ENCODE data around the gene SLC6A1. TPM values are rescaled to one million over a fixed set of nuclear protein-coding genes. Genes with fewer than 3 reads are reported as not detected.

The SLC6A1 gene
- total RNA-seq, 1 experiment from 2014 or later = not detected

- Histone ChIP-seq H3K27ac (ENCODE audit: low read depth, low read length) (no peak overlapping the region), H3K4me3 (replicated peaks in 1 of 2; ENCODE audit: low read depth in 1 of 2, low read length in 2 of 2) (no peak overlapping the region), H3K36me3 (ENCODE audit: control insufficient read depth in 1 of 2, insufficient read depth in 2 of 2, low read length in 2 of 2) (no peaks in the 10 kb centered on the region), H3K4me1 (ENCODE audit: control insufficient read depth in 1 of 2, insufficient read depth in 2 of 2, low read length in 2 of 2) (0 out of 4 replicates have a peak, but pooled peaks cover 0 to 4% of the 10 kb centered on the region in 2 experiments), H3K9me3 (ENCODE audit: control insufficient read depth in 1 of 2, insufficient read depth in 1 of 2, low read depth in 1 of 2, low read length in 2 of 2) (no peaks in the 10 kb centered on the region), H3K9ac (ENCODE audit: low read length) (no peak overlapping the region), H2AFZ (ENCODE audit: low read depth, low read length, poor library complexity, severe bottlenecking) (no peak overlapping the region), H3K9me2 (ENCODE audit: insufficient read depth) (no peaks in the 10 kb centered on the region), H4K20me1 (ENCODE audit: insufficient read depth) (no peaks in the 10 kb centered on the region), H3K79me2 (ENCODE audit: insufficient read depth, low read length) (no peaks in the 10 kb centered on the region), H3K27me3 (ENCODE audit: insufficient read depth, low read length) (peaks cover 43% of the 10 kb centered on the region; the same call in 1 of the 2 replicates), H3K4me2 (ENCODE audit: low read length) (no peak overlapping the region)
- POLR2A ChIA-PET = no interaction called here
- no TSS peak for BruUV-seq (replicated peaks)
- no peak for ATAC-seq
- no peak for DNase-seq (ENCODE audit: low read depth, low spot score)
- intact Hi-C loops (cut with micrococcal nuclease) = no loop called here
- CTCF ChIA-PET = interaction anchor here (0.7 kb wide), 1 partner anchor 14 kb away, joined by 3 read pairs; no protein-coding TSS in a partner anchor
- TF ChIP-seq REST (IDR thresholded peaks at IDR 0.05; ENCODE audit: low read depth) (no peak), ZFX (IDR thresholded peaks at IDR 0.05) (no peak), ZNF274 (IDR thresholded peaks at IDR 0.05; ENCODE audit: low read depth, low read length) (no peak), EZH2 (IDR thresholded peaks at IDR 0.05) (no peak), CEBPB (IDR thresholded peaks at IDR 0.05; ENCODE audit: low read depth) (no peak), ELF1 (IDR thresholded peaks at IDR 0.05; ENCODE audit: borderline replicate concordance, low read depth) (no peak), CTCF (IDR thresholded peaks at IDR 0.05 in 2 of 3, conservative IDR thresholded peaks at IDR 0.05 in 1 of 3; ENCODE audit: borderline replicate concordance in 1 of 3, insufficient read depth in 1 of 3, low read depth in 2 of 3, low read length in 2 of 3) (no peak)
- TF ChIP-seq, protein P1, sequence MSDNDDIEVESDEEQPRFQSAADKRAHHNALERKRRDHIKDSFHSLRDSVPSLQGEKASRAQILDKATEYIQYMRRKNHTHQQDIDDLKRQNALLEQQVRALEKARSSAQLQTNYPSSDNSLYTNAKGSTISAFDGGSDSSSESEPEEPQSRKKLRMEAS (IDR thresholded peaks at IDR 0.05) = no peak
- RAD21 ChIA-PET (ENCODE audit: low non-redundant PET in 1 of 2, low total read pairs in 2 of 2, uncharacterized antibody in 2 of 2, unreplicated experiment in 2 of 2) = no interaction called here
Measured at GRCh38 chr3:10997196-10997595, 4.6 kb downstream of the SLC6A1 start.

Data from HCT116 (cell line).